PC-3 (cell line): ENCODE measurements around the gene DHRS3. TPM values are rescaled to one million over a fixed set of nuclear protein-coding genes. Genes with fewer than 3 reads are reported as not detected.

ENCODE experiments used
- ATAC-seq: fragments of 200-7000 bp; cut with Tn5 transposase; 2 replicates; pipeline ENCODE4 v1.9.1; 2020; ENCODE audit warnings: mild to moderate bottlenecking, moderate library complexity
- BruUV-seq: library from RNA; stranded (reverse); fragments of 400-500 nt; replicated peaks from 2 replicates; lab custom pipeline; 2021; lab: Mats Ljungman, UMichigan
- CTCF ChIA-PET: fragments of 300-600 bp; sonication (Branson Sonifier 250); formaldehyde crosslinking; loops from one replicate; lab custom pipeline; 2022; ENCODE audit warnings: antibody characterized with exemption; lab: Charles Lee
- POLR2A ChIA-PET: fragments of 300-600 bp; sonication (Branson Sonifier 250); formaldehyde crosslinking; loops from one replicate; lab custom pipeline; 2022; ENCODE audit warnings: antibody characterized with exemption; ENCODE audit not compliant: unreplicated experiment; lab: Charles Lee
- DNase-seq: peaks from one replicate; pipeline ENCODE4 v3.0.0-alpha.2; 2015
- H2AFZ ChIP-seq: fragments of 300-600 bp; sonication (generic); 2 replicates; pipeline ENCODE4 v1.6.0; 2016; ENCODE audit warnings: antibody characterized with exemption, low read length
- H3F3A ChIP-seq: fragments of 300-600 bp; sonication (generic); one replicate; pipeline ENCODE4 v1.6.0; 2017; ENCODE audit warnings: antibody characterized with exemption, low read length, control low read depth, mild to moderate bottlenecking; ENCODE audit not compliant: unreplicated experiment
- H3K27ac ChIP-seq: fragments of 300-600 bp; sonication (generic); 2 replicates; pipeline ENCODE4 v1.5.1; 2016; ENCODE audit warnings: mild to moderate bottlenecking, low read length
- H3K27me3 ChIP-seq: fragments of 300-600 bp; sonication (generic); 2 replicates; pipeline ENCODE4 v1.6.1; 2016; ENCODE audit warnings: low read length, mixed read lengths
- H3K36me3 ChIP-seq: fragments of 300-600 bp; sonication (generic); 2 replicates; pipeline ENCODE4 v1.6.1; 2016; ENCODE audit warnings: low read depth, mixed run types, low read length, mixed read lengths
- H3K4me1 ChIP-seq: fragments of 300-600 bp; sonication (generic); 2 replicates; pipeline ENCODE4 v1.5.1; 2016; ENCODE audit warnings: low read length; ENCODE audit not compliant: insufficient read depth
- H3K4me2 ChIP-seq: fragments of 300-600 bp; sonication (generic); 2 replicates; pipeline ENCODE4 v1.6.0; 2016; ENCODE audit warnings: low read length
- H3K4me3 ChIP-seq: fragments of 300-600 bp; sonication (generic); 2 replicates; pipeline ENCODE4 v1.5.1; 2016; ENCODE audit warnings: mild to moderate bottlenecking, low read length, mixed read lengths
- H3K79me2 ChIP-seq: fragments of 300-600 bp; sonication (generic); 2 replicates; pipeline ENCODE4 v1.6.1; 2017; ENCODE audit warnings: low read length, mixed read lengths
- H3K9ac ChIP-seq: fragments of 300-600 bp; sonication (generic); 2 replicates; pipeline ENCODE4 v1.6.0; 2016; ENCODE audit warnings: mild to moderate bottlenecking, low read length
- H3K9me2 ChIP-seq: fragments of 300-600 bp; sonication (generic); replicated peaks from 2 replicates; pipeline ENCODE4 v1.6.1; 2016; ENCODE audit warnings: mixed run types, low read length, mixed read lengths
- H3K9me3 ChIP-seq: fragments of 300-600 bp; sonication (generic); 2 replicates; pipeline ENCODE4 v1.6.1; 2016; ENCODE audit warnings: low read length, mixed read lengths
- H4K20me1 ChIP-seq: fragments of 300-600 bp; sonication (generic); 2 replicates; pipeline ENCODE4 v1.6.1; 2016; ENCODE audit warnings: low read length, mixed read lengths
- EZH2 ChIP-seq: fragments of 300-600 bp; sonication (generic); IDR thresholded peaks from one replicate; pipeline ENCODE4 v1.6.1; 2017; ENCODE audit warnings: antibody characterized with exemption, mild to moderate bottlenecking, low read length; ENCODE audit not compliant: unreplicated experiment
- EZH2phosphoT487 ChIP-seq: fragments of 300-600 bp; sonication (generic); IDR thresholded peaks from 2 replicates; pipeline ENCODE4 v1.6.1; 2018; ENCODE audit warnings: mild to moderate bottlenecking, antibody characterized with exemption, low read length, borderline replicate concordance
- intact Hi-C: fragments of 100-400 bp; cut with micrococcal nuclease; formaldehyde crosslinking; loops from 2 replicates; pipeline ENCODE4 v1.9.0; 2023
- total RNA-seq: library from RNA; depleted of rRNA; stranded (reverse); fragments of >200 nt; gene quantifications from 2 replicates; pipeline ENCODE4 v1.2.3, GENCODE V29; 2014
- TF ChIP-seq, protein P1 (sequence below): fragments of 300-600 bp; sonication (generic); conservative IDR thresholded peaks from 2 replicates; pipeline ENCODE4 v1.5.1; 2017; ENCODE audit warnings: antibody characterized with exemption, low read depth, mild to moderate bottlenecking, low read length

Gene DHRS3
- total RNA-seq, 1 experiment from 2014 or later = 105 TPM

DNA sequence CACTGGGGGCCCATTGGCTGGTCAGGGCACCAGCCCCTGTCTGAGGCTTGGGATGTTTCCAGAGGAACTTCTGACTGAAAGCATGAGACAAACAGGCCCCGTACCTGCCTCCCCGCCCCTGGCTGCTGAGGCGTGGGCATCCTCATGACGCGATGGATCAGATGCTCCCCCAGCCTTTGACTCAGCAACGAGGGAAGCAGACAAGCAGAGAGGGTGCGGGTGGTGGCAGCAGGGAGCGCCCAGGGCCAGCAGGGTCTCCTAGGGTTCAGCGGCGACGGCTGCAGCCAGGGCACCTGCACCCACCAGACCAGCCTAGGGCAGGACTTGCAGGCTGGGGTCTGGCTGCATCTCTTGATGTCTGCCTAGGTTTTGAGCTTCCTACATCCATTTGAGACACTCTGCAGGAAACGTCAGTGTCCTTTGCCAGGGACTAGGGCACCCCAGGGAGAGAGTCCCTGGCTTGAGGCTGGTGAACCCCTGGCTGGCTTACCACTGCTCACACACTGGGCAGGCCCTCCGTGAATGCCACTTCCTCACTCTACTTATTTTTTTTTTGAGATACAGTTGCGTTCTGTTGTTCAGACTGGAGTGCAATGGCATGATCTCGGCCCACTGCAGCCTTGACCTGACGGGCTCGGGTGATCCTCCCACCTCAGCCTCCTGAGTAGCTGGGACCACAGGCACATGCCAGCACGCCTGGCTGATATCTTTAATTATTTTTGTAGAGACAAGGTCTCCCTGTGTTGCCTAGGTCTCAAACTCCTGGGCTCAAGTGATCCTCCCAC is 63.3 kb downstream of the DHRS3 start:
- TF ChIP-seq, protein P1, sequence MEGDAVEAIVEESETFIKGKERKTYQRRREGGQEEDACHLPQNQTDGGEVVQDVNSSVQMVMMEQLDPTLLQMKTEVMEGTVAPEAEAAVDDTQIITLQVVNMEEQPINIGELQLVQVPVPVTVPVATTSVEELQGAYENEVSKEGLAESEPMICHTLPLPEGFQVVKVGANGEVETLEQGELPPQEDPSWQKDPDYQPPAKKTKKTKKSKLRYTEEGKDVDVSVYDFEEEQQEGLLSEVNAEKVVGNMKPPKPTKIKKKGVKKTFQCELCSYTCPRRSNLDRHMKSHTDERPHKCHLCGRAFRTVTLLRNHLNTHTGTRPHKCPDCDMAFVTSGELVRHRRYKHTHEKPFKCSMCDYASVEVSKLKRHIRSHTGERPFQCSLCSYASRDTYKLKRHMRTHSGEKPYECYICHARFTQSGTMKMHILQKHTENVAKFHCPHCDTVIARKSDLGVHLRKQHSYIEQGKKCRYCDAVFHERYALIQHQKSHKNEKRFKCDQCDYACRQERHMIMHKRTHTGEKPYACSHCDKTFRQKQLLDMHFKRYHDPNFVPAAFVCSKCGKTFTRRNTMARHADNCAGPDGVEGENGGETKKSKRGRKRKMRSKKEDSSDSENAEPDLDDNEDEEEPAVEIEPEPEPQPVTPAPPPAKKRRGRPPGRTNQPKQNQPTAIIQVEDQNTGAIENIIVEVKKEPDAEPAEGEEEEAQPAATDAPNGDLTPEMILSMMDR = no peak
- no peak for TF ChIP-seq EZH2
- no peak for TF ChIP-seq EZH2phosphoT487
- H4K20me1 ChIP-seq = no peaks in the 10 kb centered on the region
- ATAC-seq (no peak), DNase-seq (no peak)
- no peaks in the 10 kb centered on the region for H3K27me3 ChIP-seq
- no peak overlapping the region for H3K9ac ChIP-seq
- H3K4me3 ChIP-seq = no peak overlapping the region
- no peak overlapping the region for H2AFZ ChIP-seq
- H3K79me2 ChIP-seq = no peaks in the 10 kb centered on the region
- no peak overlapping the region for H3K4me2 ChIP-seq
- CTCF ChIA-PET = no interaction called here
- H3K4me1 ChIP-seq = peaks cover 7% of the 10 kb centered on the region
- H3K9me2 ChIP-seq = no peaks in the 10 kb centered on the region
- no peaks in the 10 kb centered on the region for H3K36me3 ChIP-seq
- H3K27ac ChIP-seq = no peak overlapping the region
- H3F3A ChIP-seq = no peaks in the 10 kb centered on the region
- no TSS peak for BruUV-seq
- H3K9me3 ChIP-seq = no peaks in the 10 kb centered on the region
- intact Hi-C loops = no loop called here
- POLR2A ChIA-PET = no interaction called here

DNA sequence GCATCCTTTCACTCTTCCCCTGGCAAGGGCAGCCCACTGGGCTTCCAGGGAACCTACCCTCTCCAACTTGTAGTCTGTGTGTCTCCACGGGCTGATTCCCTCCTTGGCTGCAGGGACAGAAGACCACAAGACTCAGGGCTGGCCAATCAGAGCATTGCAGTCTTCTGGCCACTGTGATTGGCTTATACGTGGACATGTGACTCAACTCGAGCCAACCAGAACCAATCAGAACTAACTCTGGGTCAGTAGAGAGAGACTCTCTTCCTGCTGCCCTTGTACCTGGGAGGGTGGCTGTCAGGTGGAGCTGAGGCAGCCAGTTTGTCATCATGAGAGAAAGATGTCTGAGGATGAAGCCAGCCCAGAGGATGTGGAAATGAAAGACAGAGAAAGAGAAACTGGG is 64.0 kb downstream of the DHRS3 start:
- Histone ChIP-seq H4K20me1 (no peaks in the 10 kb centered on the region), H3K9me3 (no peaks in the 10 kb centered on the region), H3K4me3 (no peak overlapping the region), H3K4me1 (peaks cover 14% of the 10 kb centered on the region), H3K9ac (no peak overlapping the region), H3K27ac (no peak overlapping the region), H3K9me2 (no peaks in the 10 kb centered on the region), H3K4me2 (no peak overlapping the region), H3K27me3 (no peaks in the 10 kb centered on the region), H3F3A (no peaks in the 10 kb centered on the region), H3K79me2 (no peaks in the 10 kb centered on the region), H3K36me3 (no peaks in the 10 kb centered on the region), H2AFZ (no peak overlapping the region)
- ATAC-seq (no peak), DNase-seq (no peak)
- no TSS peak for BruUV-seq
- TF ChIP-seq EZH2phosphoT487 (no peak), EZH2 (no peak)
- TF ChIP-seq, protein P1 = no peak
- intact Hi-C loops = no loop called here
- CTCF ChIA-PET = no interaction called here
- POLR2A ChIA-PET = no interaction called here
